ENCODE data around the gene NELL2. TPM values are rescaled to one million over a fixed set of nuclear protein-coding genes. Genes with fewer than 3 reads are reported as not detected.

The NELL2 gene
- total RNA-seq, 1 experiment from 2014 or later = 32.7 TPM

- Mint-ChIP-seq H3K36me3 (ENCODE audit: insufficient read depth in 1 of 3, low read depth in 3 of 3) (no peaks in the 10 kb centered on the region), H3K4me1 (peaks cover 11 to 12% of the 10 kb centered on the region in 2 experiments), H3K27me3 (ENCODE audit: low read depth) (peaks cover 4% of the 10 kb centered on the region; the same call in 1 of the 2 replicates), H3K4me3 (no peak overlapping the region), H3K27ac (no peak overlapping the region), H3K9me3 (peaks cover 0 to 2% of the 10 kb centered on the region in 2 experiments; a peak in 1 of 5 replicates)
- Histone ChIP-seq H3T11ph (ENCODE audit: low read length) (no peak overlapping the region), H2BK120ac (ENCODE audit: low read depth, low read length, poor library complexity, severe bottlenecking) (no peak overlapping the region), H4K5ac (ENCODE audit: insufficient read length, low read depth, low read length) (no peak overlapping the region), H3K4ac (ENCODE audit: low read depth, low read length) (no peak overlapping the region), H3K18ac (ENCODE audit: insufficient read length, low read depth, low read length) (no peak overlapping the region), H3K9me3 (ENCODE audit: control insufficient read depth, low read depth, low read length) (no peaks in the 10 kb centered on the region), H3K27ac (ENCODE audit: insufficient read length, low read depth, low read length) (no peak overlapping the region), H3K23ac (ENCODE audit: insufficient read length, low read depth, low read length) (no peak overlapping the region), H2AFZ (ENCODE audit: low read length) (no peak overlapping the region), H3K79me1 (ENCODE audit: insufficient read depth, low read depth, low read length, poor library complexity, severe bottlenecking) (no peaks in the 10 kb centered on the region), H4K20me1 (ENCODE audit: control insufficient read depth, insufficient read depth, insufficient read length) (no peaks in the 10 kb centered on the region), H3K56ac (ENCODE audit: insufficient read length, low read depth, low read length) (no peak overlapping the region), H3K4me1 (ENCODE audit: insufficient read depth, low read length) (peaks cover 3% of the 10 kb centered on the region; the same call in 1 of the 2 replicates), H2AK5ac (ENCODE audit: insufficient read length, low read length) (no peak overlapping the region), H3K79me2 (ENCODE audit: insufficient read depth, low read length) (no peaks in the 10 kb centered on the region), H2BK5ac (ENCODE audit: insufficient read length, low read length) (no peak overlapping the region), H4K8ac (replicated peaks; ENCODE audit: insufficient read length, low read depth, low read length) (no peak overlapping the region), H3K9ac (ENCODE audit: extremely low read depth, insufficient read length, low read length) (no peak overlapping the region), H3K4me2 (ENCODE audit: insufficient read depth, insufficient read length, low read length) (no peak overlapping the region), H2BK15ac (ENCODE audit: low read depth, low read length) (no peak overlapping the region), H3K14ac (ENCODE audit: insufficient read depth, low read length) (no peak overlapping the region), H2BK12ac (ENCODE audit: insufficient read length, low read depth, low read length) (no peak overlapping the region), H2BK20ac (ENCODE audit: low read depth, low read length, poor library complexity, severe bottlenecking) (no peak overlapping the region), H3K27me3 (ENCODE audit: insufficient read depth, low read length) (no peaks in the 10 kb centered on the region), H4K91ac (ENCODE audit: insufficient read length, low read depth, low read length) (no peak overlapping the region), H3K23me2 (ENCODE audit: insufficient read length, low read depth, low read length, poor library complexity, severe bottlenecking) (no peaks in the 10 kb centered on the region)
- no CpG with 5 or more reads among the region's 3 CpGs for WGBS (ENCODE audit: extremely low coverage, insufficient read length, low lambda C conversion rate)
- no peak for DNase-seq
- no peak for TF ChIP-seq CTCF (conservative IDR thresholded peaks at IDR 0.05)
These were observed 416.5 kb downstream of the NELL2 start for GRCh38 chr12:44459569-44459968.

Other genes starting within 250 kb of the NELL2 start
- gene DBX2, start 174.8 kb upstream of the NELL2 start, total RNA-seq (2021) = not detected in 2 replicates

Data from H9 (cell line).